Left cardiac atrium (tissue), 2 donors: ENCODE measurements around the gene PLIN5. TPM values are rescaled to one million over a fixed set of nuclear protein-coding genes. Genes with fewer than 3 reads are reported as not detected.

ENCODE experiments used
- total RNA-seq, 2 donors: library from RNA; stranded (reverse); fragmentation: NEBNext Ultra II Directional; extraction: Animal tissue kit (Norgen Biotek cat#: 25700); gene quantifications; one replicate each; pipeline ENCODE4 v1.2.1, GENCODE V29; 2021
- donor health status: DM: no; HTN: yes; CAD: no; lungs with severe emphysema.
- donor health status: DM: yes; HTN: yes; CAD: no.

The PLIN5 gene
- total RNA-seq, 2 donors from 2014 or later, result 32.7 to 47.8 TPM

Other genes with a start within 250 kb of the PLIN5 start
- under 1 TPM in 1 of 2 donors, not detected in 1; 0.29 TPM for gene TMIGD2, start 232.8 kb downstream of the PLIN5 start, total RNA-seq
- gene FSD1, start 230.6 kb downstream of the PLIN5 start, total RNA-seq, result not detected
- 1 to 10 TPM; 4.8 to 8.2 TPM for gene STAP2, start 196.4 kb downstream of the PLIN5 start, total RNA-seq
- gene MPND, start 191.7 kb downstream of the PLIN5 start, total RNA-seq, result 10 to 100 TPM; 21.1 to 22.3 TPM
- gene SH3GL1, start 134.7 kb downstream of the PLIN5 start, total RNA-seq, result 10 to 100 TPM; 31.4 to 39.4 TPM
- 1 to 10 TPM; 5.2 to 8.4 TPM for gene CHAF1A, start 132.6 kb downstream of the PLIN5 start, total RNA-seq
- 100 to 1,000 TPM in 1 of 2 donors, 10 to 100 TPM in 1; 96.9 to 101 TPM for gene UBXN6, start 77.4 kb downstream of the PLIN5 start, total RNA-seq
- gene HDGFL2, start 62.9 kb downstream of the PLIN5 start, total RNA-seq, result 10 to 100 TPM; 20.9 to 25.9 TPM
- 100 to 1,000 TPM; 331 to 357 TPM for gene PLIN4, start 16.7 kb downstream of the PLIN5 start, total RNA-seq
- gene LRG1, start 4.8 kb upstream of the PLIN5 start, total RNA-seq, result 1 to 10 TPM in 1 of 2 donors, under 1 TPM in 1; 0.88 to 1.1 TPM
- gene SEMA6B, start 24.5 kb upstream of the PLIN5 start, total RNA-seq, result 10 to 100 TPM; 15.0 to 24.8 TPM
- gene TNFAIP8L1, start 104.3 kb upstream of the PLIN5 start, total RNA-seq, result 1 to 10 TPM; 3.4 to 6.7 TPM
- 10 to 100 TPM; 43.2 to 53.7 TPM for gene MYDGF, start 135.1 kb upstream of the PLIN5 start, total RNA-seq
- gene DPP9, start 188.6 kb upstream of the PLIN5 start, total RNA-seq, result 10 to 100 TPM; 41.8 to 43.0 TPM